Astrocyte of the spinal cord (primary cell): ENCODE results near the gene SETBP1.

Source experiments
- DNase-seq: peaks from one replicate; pipeline ENCODE4 v3.0.0; 2011; ENCODE audit warnings: low read depth, low spot score
- H3K4me3 ChIP-seq: 2 replicates; pipeline ENCODE4 v1.5.1; 2011; ENCODE audit warnings: low read depth, mild to moderate bottlenecking, low read length, moderate library complexity
- in situ Hi-C: cut with HindIII; loops from 2 replicates; pipeline ENCODE4 v1.10.0; 2017; ENCODE audit warnings: low sequenced_read_pairs
- TF ChIP-seq, protein P1 (sequence below): IDR thresholded peaks from 2 replicates; pipeline ENCODE4 v1.5.1; 2012; ENCODE audit warnings: low read depth, mild to moderate bottlenecking, low read length, inconsistent platforms

SETBP1 gene

DNA sequence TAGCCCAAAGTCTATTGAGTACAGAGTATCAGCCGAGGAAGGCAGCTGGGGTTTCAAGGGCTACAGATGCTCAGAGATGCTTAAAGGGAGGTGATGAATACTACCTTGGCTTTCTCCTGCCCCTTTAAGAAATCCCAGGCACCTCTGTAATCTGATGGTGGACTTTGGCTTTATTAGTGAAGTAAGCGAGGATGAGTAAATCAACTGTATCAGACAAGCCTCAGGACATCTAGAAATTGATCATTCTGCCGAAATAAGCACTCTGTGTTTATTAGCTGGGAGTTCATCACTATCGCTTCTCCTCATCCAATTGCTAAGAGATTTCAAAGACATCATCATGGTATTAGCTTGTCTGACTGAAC, 344.4 kb downstream of the SETBP1 start:
- TF ChIP-seq, protein P1, sequence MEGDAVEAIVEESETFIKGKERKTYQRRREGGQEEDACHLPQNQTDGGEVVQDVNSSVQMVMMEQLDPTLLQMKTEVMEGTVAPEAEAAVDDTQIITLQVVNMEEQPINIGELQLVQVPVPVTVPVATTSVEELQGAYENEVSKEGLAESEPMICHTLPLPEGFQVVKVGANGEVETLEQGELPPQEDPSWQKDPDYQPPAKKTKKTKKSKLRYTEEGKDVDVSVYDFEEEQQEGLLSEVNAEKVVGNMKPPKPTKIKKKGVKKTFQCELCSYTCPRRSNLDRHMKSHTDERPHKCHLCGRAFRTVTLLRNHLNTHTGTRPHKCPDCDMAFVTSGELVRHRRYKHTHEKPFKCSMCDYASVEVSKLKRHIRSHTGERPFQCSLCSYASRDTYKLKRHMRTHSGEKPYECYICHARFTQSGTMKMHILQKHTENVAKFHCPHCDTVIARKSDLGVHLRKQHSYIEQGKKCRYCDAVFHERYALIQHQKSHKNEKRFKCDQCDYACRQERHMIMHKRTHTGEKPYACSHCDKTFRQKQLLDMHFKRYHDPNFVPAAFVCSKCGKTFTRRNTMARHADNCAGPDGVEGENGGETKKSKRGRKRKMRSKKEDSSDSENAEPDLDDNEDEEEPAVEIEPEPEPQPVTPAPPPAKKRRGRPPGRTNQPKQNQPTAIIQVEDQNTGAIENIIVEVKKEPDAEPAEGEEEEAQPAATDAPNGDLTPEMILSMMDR, result no peak
- no peak for DNase-seq
- no peak overlapping the region for H3K4me3 ChIP-seq
- in situ Hi-C loops, result no loop called here

DNA sequence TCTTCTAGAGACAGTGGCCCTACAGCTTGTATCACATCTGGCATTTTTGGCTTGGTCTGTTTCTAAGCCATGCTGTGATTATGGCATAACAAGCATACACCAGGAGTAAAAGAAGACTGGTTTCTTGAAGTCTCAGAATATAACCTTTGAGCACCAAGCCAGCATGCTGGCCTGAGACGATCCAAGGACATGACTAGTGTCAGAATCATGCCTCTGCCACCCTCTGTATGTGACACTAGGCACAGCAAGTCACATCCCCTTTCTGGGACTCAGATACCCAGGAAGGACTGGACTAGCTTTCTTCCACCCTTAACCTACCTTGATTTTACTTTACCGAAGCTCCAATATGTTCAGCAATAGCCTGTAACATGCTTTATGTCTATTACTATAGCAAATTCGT, 345.5 kb downstream of the SETBP1 start:
- in situ Hi-C loops, result no loop called here
- no peak for DNase-seq
- H3K4me3 ChIP-seq, result no peak overlapping the region
- TF ChIP-seq, protein P1, result no peak

DNA sequence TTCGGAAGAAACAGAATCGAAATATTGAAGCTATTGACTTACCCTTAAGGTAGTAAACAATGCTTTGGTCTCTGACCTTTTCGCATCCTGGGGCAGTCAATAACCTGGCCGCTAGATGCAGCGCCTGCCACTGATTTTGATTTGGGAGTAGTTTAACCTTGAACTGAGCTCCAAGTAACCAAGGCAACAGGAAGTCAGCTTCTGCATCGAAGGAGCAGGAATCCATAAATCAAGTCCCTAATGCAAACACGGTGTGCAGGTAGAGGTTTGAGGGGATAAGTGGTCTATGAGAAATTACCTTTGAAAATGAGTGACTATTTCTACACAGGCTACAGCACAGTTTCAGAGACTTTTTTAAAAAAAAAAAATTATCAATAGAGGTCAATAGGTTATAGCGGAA, 353.5 kb downstream of the SETBP1 start:
- in situ Hi-C loops, result no loop called here
- TF ChIP-seq, protein P1, result no peak
- H3K4me3 ChIP-seq, result no peak overlapping the region
- no peak for DNase-seq

DNA sequence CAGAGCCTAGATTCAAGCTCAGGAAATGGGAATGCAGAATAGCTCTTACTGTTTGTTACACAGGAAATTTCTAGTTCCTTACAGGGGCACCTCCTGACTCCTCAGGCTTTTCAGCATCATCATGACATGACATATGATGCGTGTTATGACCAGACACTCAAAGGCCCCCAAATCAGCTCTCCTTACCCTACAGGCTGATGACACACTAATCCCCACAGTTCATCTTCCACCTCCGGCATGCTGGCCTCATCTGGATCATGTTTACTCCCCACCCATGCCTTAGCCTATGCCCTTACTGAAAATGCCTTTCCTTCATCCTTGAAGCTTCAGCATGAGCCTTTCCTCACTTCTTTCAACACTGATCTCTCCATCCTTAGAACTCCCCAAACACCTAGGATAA, 356.9 kb downstream of the SETBP1 start:
- H3K4me3 ChIP-seq, result no peak overlapping the region
- TF ChIP-seq, protein P1, result no peak
- in situ Hi-C loops, result no loop called here
- no peak for DNase-seq

DNA sequence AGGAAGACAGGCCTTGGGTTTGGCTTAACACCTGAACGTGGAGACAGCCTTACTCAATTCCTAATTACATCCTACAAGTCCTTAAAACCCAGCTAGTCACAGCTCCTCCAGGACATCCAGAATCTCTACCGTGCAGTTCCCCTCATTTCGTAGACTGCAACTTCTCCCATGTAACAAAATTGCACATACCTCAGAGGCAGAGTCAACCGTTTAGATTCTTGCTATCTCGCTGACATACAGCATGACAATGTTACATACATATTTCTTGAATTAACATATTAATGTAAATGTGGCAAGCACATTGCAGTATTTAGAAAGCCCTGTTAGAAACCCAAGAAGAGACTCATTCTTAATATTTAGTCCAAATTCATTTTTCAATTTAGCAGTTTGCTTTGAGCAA, 358.7 kb downstream of the SETBP1 start:
- TF ChIP-seq, protein P1, result no peak
- no peak overlapping the region for H3K4me3 ChIP-seq
- DNase-seq, result no peak
- in situ Hi-C loops, result no loop called here

DNA sequence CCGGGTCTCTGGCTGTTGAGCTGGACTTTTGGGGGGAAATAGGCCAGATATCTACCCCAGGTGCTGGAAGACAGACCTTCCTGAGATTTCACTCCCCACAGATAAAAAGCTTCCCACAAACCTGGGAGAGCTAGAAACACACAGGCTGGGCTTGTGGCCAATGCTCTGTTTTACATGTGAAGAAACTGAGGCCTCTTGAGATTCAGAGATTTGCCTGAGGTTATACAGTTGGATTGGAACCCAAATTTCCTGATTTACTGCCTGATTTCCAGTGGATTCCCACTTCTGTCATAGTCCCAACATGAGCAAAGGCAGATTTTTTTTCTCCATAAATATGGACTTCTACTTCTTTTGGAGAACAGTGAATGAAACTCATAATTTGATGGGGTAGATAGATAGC, 360.2 kb downstream of the SETBP1 start:
- no peak for DNase-seq
- in situ Hi-C loops, result no loop called here
- no peak overlapping the region for H3K4me3 ChIP-seq
- TF ChIP-seq, protein P1, result no peak

DNA sequence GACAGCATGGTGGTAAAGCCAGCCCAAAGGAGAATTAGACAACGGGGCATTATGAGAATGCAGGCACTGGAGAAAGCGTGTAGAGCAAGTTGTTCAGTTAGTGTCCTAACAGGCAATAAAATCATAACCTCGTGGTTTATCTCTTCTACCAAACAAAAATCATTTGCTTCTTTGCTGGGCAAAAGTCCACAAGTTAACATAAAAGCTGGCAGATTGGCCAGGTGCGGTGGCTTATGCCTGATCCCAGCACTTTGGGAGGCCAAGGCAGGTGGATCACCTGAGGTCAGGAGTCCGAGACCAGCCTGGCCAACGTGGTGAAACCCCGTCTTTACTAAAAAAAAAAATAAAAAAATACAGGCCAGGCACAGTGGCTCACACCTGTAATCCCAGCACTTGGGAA, 364.1 kb downstream of the SETBP1 start:
- no peak overlapping the region for H3K4me3 ChIP-seq
- TF ChIP-seq, protein P1, result no peak
- in situ Hi-C loops, result no loop called here
- DNase-seq, result no peak
